KMS-11 (cell line): ENCODE data around the gene C9orf43.
"Not testable (repeated sequence)": the region's sequence is repeated elsewhere in the genome, so short reads cannot be mapped to it uniquely, and the experiment has no call there.

Experiments
- H2AFZ ChIP-seq: fragments of 200-600 bp; sonication (generic); 2 replicates; pipeline ENCODE4 v1.6.1; 2016; ENCODE audit warnings: antibody characterized with exemption, mixed run types, low read depth
- H3K27ac ChIP-seq: fragments of 200-600 bp; sonication (generic); 2 replicates; pipeline ENCODE4 v1.6.1; 2016; ENCODE audit warnings: mild to moderate bottlenecking, mixed run types
- H3K27me3 ChIP-seq: fragments of 200-600 bp; sonication (generic); 2 replicates; pipeline ENCODE4 v1.6.1; 2017; ENCODE audit warnings: mild to moderate bottlenecking, low read depth, mixed run types, moderate library complexity; ENCODE audit not compliant: insufficient read depth
- H3K36me3 ChIP-seq: fragments of 200-600 bp; sonication (generic); 2 replicates; pipeline ENCODE4 v1.6.1; 2017; ENCODE audit warnings: mild to moderate bottlenecking, mixed run types; ENCODE audit not compliant: insufficient read depth
- H3K4me1 ChIP-seq: fragments of 200-600 bp; sonication (generic); 2 replicates; pipeline ENCODE4 v1.6.1; 2016; ENCODE audit warnings: mild to moderate bottlenecking, low read depth, mixed run types; ENCODE audit not compliant: poor library complexity, severe bottlenecking
- H3K4me2 ChIP-seq: fragments of 200-600 bp; sonication (generic); 2 replicates; pipeline ENCODE4 v1.7.0; 2016; ENCODE audit warnings: mild to moderate bottlenecking, mixed run types
- H3K4me3 ChIP-seq: fragments of 200-600 bp; sonication (generic); IDR thresholded peaks from 2 replicates; pipeline ENCODE4 v1.6.1; 2017; ENCODE audit warnings: low read depth, low read length, mixed read lengths; ENCODE audit not compliant: insufficient read depth
- H3K79me2 ChIP-seq: fragments of 200-600 bp; sonication (generic); 2 replicates; pipeline ENCODE4 v1.6.1; 2016; ENCODE audit warnings: low read depth, mixed run types; ENCODE audit not compliant: insufficient read depth
- H3K9ac ChIP-seq: fragments of 200-600 bp; sonication (generic); 2 replicates; pipeline ENCODE4 v1.6.1; 2016; ENCODE audit warnings: mild to moderate bottlenecking, mixed run types
- H4K20me1 ChIP-seq: fragments of 200-600 bp; sonication (generic); 2 replicates; pipeline ENCODE4 v1.6.1; 2016; ENCODE audit warnings: mild to moderate bottlenecking, mixed run types; ENCODE audit not compliant: insufficient read depth
- TF ChIP-seq, protein P1 (sequence below): fragments of 200-600 bp; sonication (generic); conservative IDR thresholded peaks from 2 replicates; pipeline ENCODE4 v1.6.1; 2017; ENCODE audit warnings: low read depth, mild to moderate bottlenecking, antibody characterized with exemption, low read length, moderate library complexity, mixed read lengths

C9orf43 gene, protein sequence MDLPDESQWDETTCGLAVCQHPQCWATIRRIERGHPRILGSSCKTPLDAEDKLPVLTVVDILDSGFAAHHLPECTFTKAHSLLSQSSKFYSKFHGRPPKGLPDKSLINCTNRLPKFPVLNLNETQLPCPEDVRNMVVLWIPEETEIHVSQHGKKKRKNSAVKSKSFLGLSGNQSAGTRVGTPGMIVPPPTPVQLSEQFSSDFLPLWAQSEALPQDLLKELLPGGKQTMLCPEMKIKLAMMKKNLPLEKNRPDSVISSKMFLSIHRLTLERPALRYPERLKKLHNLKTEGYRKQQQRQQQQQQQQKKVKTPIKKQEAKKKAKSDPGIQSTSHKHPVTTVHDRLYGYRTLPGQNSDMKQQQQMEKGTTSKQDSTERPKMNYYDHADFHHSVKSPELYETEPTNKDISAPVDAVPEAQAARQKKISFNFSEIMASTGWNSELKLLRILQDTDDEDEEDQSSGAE

DNA sequence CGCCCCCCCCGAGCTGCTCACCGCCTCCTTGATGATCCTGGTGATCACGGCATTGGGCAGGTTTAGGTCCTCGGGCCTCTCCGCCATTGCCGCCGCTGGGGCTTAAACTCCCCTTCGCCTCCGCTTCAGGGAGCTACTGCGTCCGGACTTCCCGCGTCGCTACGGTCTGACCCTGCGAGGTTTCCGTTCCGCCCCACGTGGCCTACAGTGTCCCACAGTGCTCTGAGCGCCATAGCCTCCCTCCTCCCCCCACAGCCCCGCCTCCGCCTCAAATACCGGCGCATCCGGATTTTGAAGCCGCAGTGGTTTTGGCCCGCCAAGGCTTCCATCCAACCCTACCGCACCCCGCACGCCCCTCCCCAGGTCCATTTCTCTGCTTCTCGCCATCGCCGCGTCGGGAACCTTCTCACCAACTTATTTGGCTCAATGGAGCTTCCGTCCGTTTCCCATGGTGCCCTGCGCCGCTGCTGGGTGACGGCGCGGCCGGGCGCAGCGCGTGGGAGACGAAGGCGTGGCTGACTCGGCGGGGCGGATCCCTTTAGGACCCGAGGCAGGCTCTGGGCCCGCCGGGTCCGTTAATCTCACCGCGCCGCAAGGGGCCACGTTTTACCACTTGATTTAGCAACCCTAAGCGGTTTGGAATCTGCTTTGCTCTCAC, at the start of gene C9orf43, which contains the start of gene POLE3:
C9orf43 (plus strand) TSS at position 541 of the 658 bp plus-strand sequence. CDS start 2,747 bp downstream, outside the sequence.
POLE3 (minus strand) TSS at position 469 of the 658 bp plus-strand sequence; CDS start at position 87, 382 bp downstream.
- H3K4me3 ChIP-seq, result no peak within 1 kb of the TSS
- H4K20me1 ChIP-seq, result no peaks in the 10 kb centered on the region
- H3K9ac ChIP-seq, result peak within 1 kb of the TSS; percentile 98
- peak within 1 kb of the TSS; percentile 70 for H2AFZ ChIP-seq
- peak within 1 kb of the TSS; percentile 97 for H3K27ac ChIP-seq
- peaks cover 20% of the 10 kb centered on the region for H3K79me2 ChIP-seq
- peak within 1 kb of the TSS; percentile 97 for H3K4me2 ChIP-seq
- peaks cover 6% of the 10 kb centered on the region; the same call in 1 of the 2 replicates for H3K36me3 ChIP-seq
- TF ChIP-seq, protein P1, sequence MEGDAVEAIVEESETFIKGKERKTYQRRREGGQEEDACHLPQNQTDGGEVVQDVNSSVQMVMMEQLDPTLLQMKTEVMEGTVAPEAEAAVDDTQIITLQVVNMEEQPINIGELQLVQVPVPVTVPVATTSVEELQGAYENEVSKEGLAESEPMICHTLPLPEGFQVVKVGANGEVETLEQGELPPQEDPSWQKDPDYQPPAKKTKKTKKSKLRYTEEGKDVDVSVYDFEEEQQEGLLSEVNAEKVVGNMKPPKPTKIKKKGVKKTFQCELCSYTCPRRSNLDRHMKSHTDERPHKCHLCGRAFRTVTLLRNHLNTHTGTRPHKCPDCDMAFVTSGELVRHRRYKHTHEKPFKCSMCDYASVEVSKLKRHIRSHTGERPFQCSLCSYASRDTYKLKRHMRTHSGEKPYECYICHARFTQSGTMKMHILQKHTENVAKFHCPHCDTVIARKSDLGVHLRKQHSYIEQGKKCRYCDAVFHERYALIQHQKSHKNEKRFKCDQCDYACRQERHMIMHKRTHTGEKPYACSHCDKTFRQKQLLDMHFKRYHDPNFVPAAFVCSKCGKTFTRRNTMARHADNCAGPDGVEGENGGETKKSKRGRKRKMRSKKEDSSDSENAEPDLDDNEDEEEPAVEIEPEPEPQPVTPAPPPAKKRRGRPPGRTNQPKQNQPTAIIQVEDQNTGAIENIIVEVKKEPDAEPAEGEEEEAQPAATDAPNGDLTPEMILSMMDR, result no peak
- H3K4me1 ChIP-seq, result peaks cover 37% of the 10 kb centered on the region
- H3K27me3 ChIP-seq, result no peaks in the 10 kb centered on the region

DNA sequence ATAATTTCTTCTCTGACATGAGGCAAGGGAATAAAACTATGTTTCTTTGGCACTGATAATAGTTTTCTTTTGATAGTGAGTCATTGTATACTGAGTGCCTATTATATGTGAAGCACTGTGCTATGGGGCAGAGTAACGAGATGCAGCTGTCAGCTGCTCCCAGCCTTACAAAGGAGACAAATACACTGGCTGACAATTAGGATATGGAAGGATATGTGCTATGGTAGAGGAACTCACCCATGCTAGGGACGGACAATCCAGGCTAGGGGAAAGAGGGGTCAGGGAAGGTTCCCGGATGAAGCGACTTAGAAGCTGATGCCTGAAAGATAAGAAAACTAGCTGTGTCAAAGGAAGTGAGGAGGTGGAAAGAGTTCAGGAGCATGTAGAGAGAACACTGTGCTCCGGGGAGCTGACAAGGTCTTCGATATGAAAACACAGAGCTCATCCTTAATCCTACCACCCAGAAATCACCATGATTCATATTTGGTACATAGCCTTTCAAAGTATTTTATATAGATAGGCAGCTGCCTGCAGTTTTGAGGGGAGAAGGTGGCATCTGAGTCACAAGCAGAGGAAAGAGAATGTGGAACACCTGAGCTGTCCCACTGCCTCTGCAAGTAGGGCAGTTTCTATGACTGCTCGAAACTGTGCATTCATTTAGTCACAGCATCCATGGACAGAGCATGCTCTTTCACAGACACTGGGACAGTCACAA, 49.1 kb upstream of the C9orf43 start:
- Histone ChIP-seq H3K4me2 (no peak overlapping the region), H3K9ac (no peak overlapping the region), H3K4me1 (no peaks in the 10 kb centered on the region), H3K36me3 (no peaks in the 10 kb centered on the region), H3K4me3 (no peak overlapping the region), H2AFZ (no peak overlapping the region), H3K27me3 (no peaks in the 10 kb centered on the region), H3K27ac (no peak overlapping the region), H3K79me2 (no peaks in the 10 kb centered on the region), H4K20me1 (no peaks in the 10 kb centered on the region)
- TF ChIP-seq, protein P1, result no peak

DNA sequence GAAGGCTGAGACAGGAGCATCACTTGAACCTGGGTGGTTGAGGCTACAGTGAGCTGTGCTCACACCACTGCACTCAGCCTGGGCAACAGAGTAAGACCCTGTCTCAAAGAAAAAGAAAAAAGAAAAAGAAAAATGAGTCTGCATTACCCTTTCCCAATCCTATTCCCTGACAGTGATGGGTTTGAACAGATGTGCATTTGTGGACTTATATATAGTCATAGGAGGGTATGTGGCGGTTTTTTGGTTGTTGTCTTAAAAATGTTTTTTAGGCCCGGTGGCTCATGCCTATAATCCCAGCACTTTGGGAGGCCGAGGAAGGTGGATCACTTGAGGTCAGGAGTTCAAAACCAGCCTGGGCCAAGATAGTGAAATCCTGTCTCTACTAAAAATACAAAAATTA, 47.2 kb upstream of the C9orf43 start:
- TF ChIP-seq, protein P1, result no peak
- H3K4me2 ChIP-seq, result no peak overlapping the region
- no peak overlapping the region for H3K27ac ChIP-seq
- no peaks in the 10 kb centered on the region for H3K27me3 ChIP-seq
- no peaks in the 10 kb centered on the region for H3K36me3 ChIP-seq
- no peaks in the 10 kb centered on the region for H3K4me1 ChIP-seq
- H3K4me3 ChIP-seq, result no peak overlapping the region
- H4K20me1 ChIP-seq, result no peaks in the 10 kb centered on the region
- H3K9ac ChIP-seq, result no peak overlapping the region
- H2AFZ ChIP-seq, result no peak overlapping the region
- H3K79me2 ChIP-seq, result no peaks in the 10 kb centered on the region

DNA sequence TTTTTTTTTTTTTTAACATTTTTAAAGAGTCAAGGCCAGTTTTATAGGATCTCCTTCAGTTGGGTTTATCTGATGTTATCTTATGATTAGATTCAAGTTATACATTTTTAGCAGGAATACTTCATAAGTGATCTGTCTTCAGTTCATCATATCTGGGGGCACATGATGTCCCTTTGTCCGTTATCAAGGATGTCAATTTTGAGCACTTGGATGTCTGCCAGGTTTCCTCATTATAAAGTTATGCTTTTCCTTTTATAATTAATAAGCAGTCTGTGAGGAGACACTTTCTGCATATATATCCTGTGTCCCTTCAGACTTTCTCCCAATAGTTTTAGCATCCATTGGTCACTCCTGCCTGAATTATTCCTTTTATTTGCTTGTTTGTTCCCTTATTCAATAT, 45.6 kb upstream of the C9orf43 start:
- no peaks in the 10 kb centered on the region for H3K79me2 ChIP-seq
- H3K36me3 ChIP-seq, result no peaks in the 10 kb centered on the region
- no peaks in the 10 kb centered on the region for H3K27me3 ChIP-seq
- no peak overlapping the region for H3K4me2 ChIP-seq
- H2AFZ ChIP-seq, result no peak overlapping the region
- TF ChIP-seq, protein P1, result no peak
- H3K9ac ChIP-seq, result no peak overlapping the region
- H3K4me1 ChIP-seq, result no peaks in the 10 kb centered on the region
- no peaks in the 10 kb centered on the region for H4K20me1 ChIP-seq
- no peak overlapping the region for H3K4me3 ChIP-seq
- no peak overlapping the region for H3K27ac ChIP-seq

DNA sequence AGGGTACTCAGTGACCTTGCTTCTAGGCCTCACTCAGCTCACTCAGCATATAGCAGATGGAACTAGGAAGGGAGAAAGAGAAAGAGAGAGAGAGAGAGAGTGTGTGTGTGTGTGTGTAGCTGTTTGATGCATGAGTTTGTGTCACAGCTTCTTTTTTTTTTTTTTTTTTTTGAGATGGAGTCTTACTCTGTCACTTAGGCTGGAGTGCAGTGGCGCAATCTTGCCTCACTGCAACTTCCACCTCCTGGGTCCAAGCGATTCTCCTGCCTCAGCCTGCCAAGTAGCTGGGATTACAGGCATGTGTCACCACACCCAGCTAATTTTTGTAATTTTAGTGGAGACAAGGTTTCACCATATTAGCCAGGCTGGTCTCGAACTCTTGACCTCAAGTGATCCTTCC, 44.9 kb upstream of the C9orf43 start:
- H3K4me2 ChIP-seq, H3K79me2 ChIP-seq, H3K9ac ChIP-seq, H3K4me3 ChIP-seq, H2AFZ ChIP-seq, H3K36me3 ChIP-seq, H3K4me1 ChIP-seq, H4K20me1 ChIP-seq, H3K27me3 ChIP-seq, H3K27ac ChIP-seq: not testable (repeated sequence)
